ENCODE measurements around the gene UBE2L3. TPM values are rescaled to one million over a fixed set of nuclear protein-coding genes. Genes with fewer than 3 reads are reported as not detected.

Gene UBE2L3
- total and polyA plus RNA-seq, 8 donors, result 23.1 to 94.2 (median 50.7) TPM

DNA sequence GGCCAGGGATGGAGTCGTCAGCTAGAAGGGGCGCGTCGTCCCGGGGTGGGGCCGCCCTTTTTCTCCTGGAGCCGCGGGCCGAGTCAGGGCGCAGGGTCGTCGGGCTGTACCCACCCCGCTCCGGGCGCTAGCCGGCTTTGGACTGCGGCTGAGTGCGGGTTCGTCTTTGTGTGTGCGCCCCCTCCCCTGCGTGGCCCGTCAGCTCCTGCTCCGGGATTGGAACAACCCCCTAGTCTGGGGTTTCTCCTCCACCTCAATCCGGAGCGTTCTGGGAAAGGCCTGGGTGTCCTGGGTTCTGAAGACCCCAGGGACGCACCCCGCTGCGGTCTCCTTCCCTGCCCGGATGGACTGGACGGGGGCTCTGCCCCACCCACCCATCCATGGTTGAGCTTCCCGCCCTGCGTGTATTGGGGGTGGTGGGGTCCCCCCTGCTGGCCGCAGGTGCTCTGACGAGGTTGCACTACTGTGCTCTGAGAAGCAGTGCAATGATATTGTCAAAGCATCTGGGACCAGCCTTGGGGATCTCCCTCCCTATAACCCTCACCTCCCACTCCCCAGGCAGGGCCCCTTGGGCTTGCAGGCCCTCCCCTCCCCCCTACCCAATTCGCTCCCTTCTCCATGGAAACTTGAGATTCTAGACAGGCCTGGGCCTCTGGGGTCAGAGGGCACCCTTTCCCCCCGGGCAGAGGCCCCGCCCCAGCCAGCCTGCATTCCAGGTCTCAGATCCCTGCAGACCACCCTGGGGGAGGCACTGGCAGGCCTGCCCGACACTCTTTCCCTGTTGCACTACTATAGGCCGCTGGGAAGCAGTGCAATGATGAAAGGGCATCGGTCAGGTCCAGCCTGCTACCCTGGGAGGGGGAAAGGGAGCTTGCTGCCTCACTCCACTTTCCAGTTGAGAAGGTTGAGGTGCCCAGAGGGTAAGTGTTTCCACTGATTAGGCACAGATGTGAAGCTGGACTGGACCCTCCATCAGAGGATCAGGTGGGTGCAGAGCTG lies 85.3 kb downstream of the UBE2L3 start:
- H3K9me3 ChIP-seq, result no peaks in the 10 kb centered on the region
- H3K4me1 ChIP-seq, result peaks cover 15 to 40% (median 34%) of the 10 kb centered on the region in 4 donors
- peaks cover 0 to 12% (median 0%) of the 10 kb centered on the region in 3 donors for H3K27me3 ChIP-seq
- intact Hi-C loops (cut with DNase I; ENCODE audit: low total_unique reads), result no loop called here
- no peak for DNase-seq
- WGBS, 5 donors, result 25 to 27% (median 27%) methylated on average over 26 to 40 of the region's 40 CpGs
- H3K36me3 ChIP-seq, result peaks cover 0 to 19% (median 12%) of the 10 kb centered on the region in 4 donors
- peak overlapping the region; percentile 48 to 75 (median 59) for H3K4me3 ChIP-seq
- TF ChIP-seq, protein P1, sequence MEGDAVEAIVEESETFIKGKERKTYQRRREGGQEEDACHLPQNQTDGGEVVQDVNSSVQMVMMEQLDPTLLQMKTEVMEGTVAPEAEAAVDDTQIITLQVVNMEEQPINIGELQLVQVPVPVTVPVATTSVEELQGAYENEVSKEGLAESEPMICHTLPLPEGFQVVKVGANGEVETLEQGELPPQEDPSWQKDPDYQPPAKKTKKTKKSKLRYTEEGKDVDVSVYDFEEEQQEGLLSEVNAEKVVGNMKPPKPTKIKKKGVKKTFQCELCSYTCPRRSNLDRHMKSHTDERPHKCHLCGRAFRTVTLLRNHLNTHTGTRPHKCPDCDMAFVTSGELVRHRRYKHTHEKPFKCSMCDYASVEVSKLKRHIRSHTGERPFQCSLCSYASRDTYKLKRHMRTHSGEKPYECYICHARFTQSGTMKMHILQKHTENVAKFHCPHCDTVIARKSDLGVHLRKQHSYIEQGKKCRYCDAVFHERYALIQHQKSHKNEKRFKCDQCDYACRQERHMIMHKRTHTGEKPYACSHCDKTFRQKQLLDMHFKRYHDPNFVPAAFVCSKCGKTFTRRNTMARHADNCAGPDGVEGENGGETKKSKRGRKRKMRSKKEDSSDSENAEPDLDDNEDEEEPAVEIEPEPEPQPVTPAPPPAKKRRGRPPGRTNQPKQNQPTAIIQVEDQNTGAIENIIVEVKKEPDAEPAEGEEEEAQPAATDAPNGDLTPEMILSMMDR (IDR thresholded peaks at IDR 0.05), result no peak
- TF ChIP-seq POLR2AphosphoS5 (IDR thresholded peaks at IDR 0.05), result no peak
- no peak for TF ChIP-seq EP300 (IDR thresholded peaks at IDR 0.05)
- TF ChIP-seq POLR2A (IDR thresholded peaks at IDR 0.05), result no peak
- peak overlapping the region in 4 of 5 donors; percentile 31 to 54 (median 46) for H3K27ac ChIP-seq

- no peak for DNase-seq
- Histone ChIP-seq H3K4me3 (peak overlapping the region; percentile 53 to 75 (median 68)), H3K36me3 (no peaks in the 10 kb centered on the region), H3K9me3 (no peaks in the 10 kb centered on the region), H3K27ac (peak overlapping the region in 2 of 5 donors; percentile 26 to 46), H3K27me3 (peaks cover 0 to 18% (median 0%) of the 10 kb centered on the region in 3 donors), H3K4me1 (peaks cover 7 to 31% (median 27%) of the 10 kb centered on the region in 4 donors)
- WGBS, 5 donors, result 24 to 34% (median 29%) methylated on average over 17 of the region's 17 CpGs
- no peak for TF ChIP-seq POLR2AphosphoS5 (IDR thresholded peaks at IDR 0.05)
- no peak for TF ChIP-seq EP300 (IDR thresholded peaks at IDR 0.05)
- TF ChIP-seq, protein P1 (IDR thresholded peaks at IDR 0.05), result no peak
- no peak for TF ChIP-seq POLR2A (IDR thresholded peaks at IDR 0.05)
- intact Hi-C loops (cut with DNase I; ENCODE audit: low total_unique reads), result no loop called here
Measured at GRCh38 chr22:21657020-21657359, 89.5 kb downstream of the UBE2L3 start.

- 0 to 2% (median 1%) methylated on average over 4 to 79 of the region's 79 CpGs for WGBS, 5 donors
- TF ChIP-seq, protein P1 (IDR thresholded peaks at IDR 0.05), result peak in 1 of 7 experiments; percentile 14
- TF ChIP-seq EP300 (IDR thresholded peaks at IDR 0.05), result no peak
- TF ChIP-seq POLR2AphosphoS5 (IDR thresholded peaks at IDR 0.05), result no peak
- no peak for TF ChIP-seq POLR2A (IDR thresholded peaks at IDR 0.05)
- intact Hi-C loops (cut with DNase I; ENCODE audit: low total_unique reads), result no loop called here
- H3K4me1 ChIP-seq, result peaks cover 2 to 26% (median 22%) of the 10 kb centered on the region in 4 donors
- peak overlapping the region; percentile 53 to 75 (median 68) for H3K4me3 ChIP-seq
- H3K27me3 ChIP-seq, result peaks cover 0 to 18% (median 0%) of the 10 kb centered on the region in 3 donors
- H3K9me3 ChIP-seq, result no peaks in the 10 kb centered on the region
- DNase-seq, result peak; percentile 86 to 92
- no peaks in the 10 kb centered on the region for H3K36me3 ChIP-seq
- peak overlapping the region in 4 of 5 donors; percentile 26 to 53 (median 48) for H3K27ac ChIP-seq
Measured at GRCh38 chr22:21657360-21658032, 90.0 kb downstream of the UBE2L3 start.

- WGBS, 5 donors, result 77 to 87% (median 85%) methylated on average over 5 to 7 of the region's 7 CpGs
- intact Hi-C loops (cut with DNase I; ENCODE audit: low total_unique reads), result no loop called here
- no peaks in the 10 kb centered on the region for H3K36me3 ChIP-seq
- no peak overlapping the region for H3K27ac ChIP-seq
- H3K27me3 ChIP-seq, result peaks cover 0 to 18% (median 0%) of the 10 kb centered on the region in 3 donors
- no peak for DNase-seq
- H3K9me3 ChIP-seq, result no peaks in the 10 kb centered on the region
- TF ChIP-seq POLR2A (IDR thresholded peaks at IDR 0.05), result no peak
- TF ChIP-seq, protein P1 (IDR thresholded peaks at IDR 0.05), result no peak
- H3K4me3 ChIP-seq, result no peak overlapping the region
- H3K4me1 ChIP-seq, result peaks cover 0 to 20% (median 18%) of the 10 kb centered on the region in 4 donors
Measured at GRCh38 chr22:21659864-21660525, 92.5 kb downstream of the UBE2L3 start.

All from stomach (tissue), 9 donors.